PC-3 (cell line): ENCODE data around the gene RABIF.
"Not testable (repeated sequence)": the region's sequence is repeated elsewhere in the genome, so short reads cannot be mapped to it uniquely, and the experiment has no call there.

Source experiments
- CTCF ChIP-seq: fragments of 300-600 bp; sonication (generic); conservative IDR thresholded peaks from 2 replicates; pipeline ENCODE4 v1.5.1; 2017; ENCODE audit warnings: antibody characterized with exemption, low read depth, mild to moderate bottlenecking, low read length
- EZH2 ChIP-seq: fragments of 300-600 bp; sonication (generic); IDR thresholded peaks from one replicate; pipeline ENCODE4 v1.6.1; 2017; ENCODE audit warnings: antibody characterized with exemption, mild to moderate bottlenecking, low read length; ENCODE audit not compliant: unreplicated experiment
- EZH2phosphoT487 ChIP-seq: fragments of 300-600 bp; sonication (generic); IDR thresholded peaks from 2 replicates; pipeline ENCODE4 v1.6.1; 2018; ENCODE audit warnings: mild to moderate bottlenecking, antibody characterized with exemption, low read length, borderline replicate concordance

DNA sequence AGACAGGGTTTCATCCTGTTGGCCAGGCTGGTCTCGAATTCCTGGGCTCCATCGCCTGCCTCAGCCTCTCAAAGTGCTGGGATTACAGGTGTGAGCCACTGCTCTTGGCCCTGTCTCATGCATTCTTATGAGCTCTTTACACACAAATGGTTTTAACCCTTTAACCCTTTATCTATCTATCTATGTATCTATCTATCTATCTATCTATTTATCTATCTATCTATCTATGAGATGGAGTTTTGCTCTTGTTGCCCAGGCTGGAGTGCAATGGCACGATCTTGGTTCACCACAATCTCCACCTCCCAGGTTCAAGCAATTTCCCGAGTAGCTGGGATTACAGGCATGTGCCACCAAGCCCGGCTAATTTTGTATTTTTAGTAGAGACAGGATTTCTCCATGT, 14.9 kb upstream of the RABIF start:
- TF ChIP-seq EZH2, CTCF, EZH2phosphoT487: not testable (repeated sequence)
